Activated CD8-positive, alpha-beta memory T cell treated with anti-CD3 and anti-CD28 coated beads, Interleukin-2, amount 50 U/mL, for 24 hours (primary cell): Measurements from ENCODE around the gene LRFN3.
A peak's percentile ranks its signal among the peaks of the same experiment; 100 is the strongest.
"Not testable (repeated sequence)": the region's sequence is repeated elsewhere in the genome, so short reads cannot be mapped to it uniquely, and the experiment has no call there.

Source experiments
- DNase-seq: peaks from one replicate; pipeline ENCODE4 v3.0.0-alpha.2; 2020; ENCODE audit errors: extremely low read depth

The LRFN3 gene

DNA sequence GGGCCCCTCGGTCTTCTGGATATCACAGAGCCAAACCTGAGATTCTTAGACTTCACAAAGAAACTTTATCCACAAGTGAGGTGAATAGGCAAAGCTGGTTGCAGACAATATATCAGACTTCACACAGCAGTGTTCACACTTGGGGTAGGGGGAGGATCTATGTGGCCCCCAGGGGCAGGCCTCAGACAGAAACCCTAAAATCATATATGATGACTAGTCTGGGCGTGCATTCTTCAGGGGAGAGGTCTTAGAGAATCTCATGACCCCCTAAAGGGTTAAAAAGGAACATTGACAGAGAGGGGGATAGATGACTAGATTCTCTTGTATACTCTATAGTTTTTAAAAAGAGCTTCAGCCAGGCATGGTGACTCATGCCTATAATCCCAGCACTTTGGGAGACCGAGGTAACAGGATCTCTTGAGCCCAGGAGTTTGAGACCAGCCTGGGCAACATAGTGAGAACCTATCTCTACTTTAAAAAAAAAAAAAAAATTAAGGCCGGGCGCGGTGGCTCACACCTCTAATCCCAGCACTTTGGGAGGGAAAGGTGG is 30.9 kb upstream of the LRFN3 start:
- DNase-seq: no peak

GRCh38 chr19:35907377-35907745 is 28.8 kb upstream of the LRFN3 start:
- DNase-seq: no peak

- no peak for DNase-seq
Measured at GRCh38 chr19:35908010-35908441, 28.1 kb upstream of the LRFN3 start, which contains the start of gene TYROBP. TYROBP (minus strand) TSS chr19:35908295; CDS start chr19:35908228, 67 bp downstream.

- DNase-seq: no peak
Measured at GRCh38 chr19:35908973-35909683, 27.0 kb upstream of the LRFN3 start.

GRCh38 chr19:35909684-35910035 is 26.5 kb upstream of the LRFN3 start:
- DNase-seq: no peak

GRCh38 chr19:35910355-35910754 is 25.8 kb upstream of the LRFN3 start:
- not testable (repeated sequence) for DNase-seq

GRCh38 chr19:35911173-35911572 is 25.0 kb upstream of the LRFN3 start:
- DNase-seq: no peak

DNA sequence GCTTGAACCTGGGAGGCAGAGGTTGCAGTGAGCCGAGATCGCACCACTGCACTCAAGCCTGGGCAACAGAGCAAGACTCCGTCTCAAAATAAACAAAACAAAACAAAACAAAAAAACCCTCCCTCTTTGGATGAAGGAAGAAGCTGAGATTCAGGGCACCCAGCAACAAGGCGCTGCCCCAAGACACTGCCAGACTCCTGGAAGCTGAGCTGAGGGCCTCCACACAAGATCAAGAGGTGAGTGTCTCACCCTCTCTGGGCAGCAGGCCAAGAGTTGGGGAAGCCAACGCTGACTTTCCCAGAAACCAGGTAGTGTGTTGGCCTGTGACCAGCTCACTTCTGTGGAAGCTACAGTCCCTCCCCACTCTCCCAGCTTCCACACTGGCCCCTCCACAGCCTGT is 24.4 kb upstream of the LRFN3 start:
- DNase-seq: no peak

GRCh38 chr19:35913589-35913988 is 22.6 kb upstream of the LRFN3 start:
- DNase-seq: no peak

- no peak for DNase-seq
Measured at GRCh38 chr19:35915443-35915842, 20.7 kb upstream of the LRFN3 start.

DNA sequence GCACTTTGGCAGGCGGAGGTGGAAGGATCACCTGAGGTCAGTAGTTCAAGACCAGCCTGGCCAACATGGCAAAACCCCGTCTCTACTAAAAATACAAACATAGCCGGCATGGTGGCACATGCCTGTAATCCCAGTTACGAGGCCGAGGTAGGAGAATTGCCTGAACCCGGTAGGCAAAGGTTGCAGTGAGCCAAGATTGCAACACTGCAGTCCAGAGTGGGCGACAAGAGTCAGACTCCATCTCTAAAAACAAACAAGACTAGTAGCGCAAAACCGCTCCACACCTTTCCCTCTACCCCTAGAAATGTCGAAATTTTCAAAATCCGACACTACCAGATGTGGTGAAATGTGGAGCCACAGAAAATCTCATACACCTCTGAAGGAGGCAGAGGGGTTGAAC is 16.9 kb upstream of the LRFN3 start:
- DNase-seq: no peak

DNA sequence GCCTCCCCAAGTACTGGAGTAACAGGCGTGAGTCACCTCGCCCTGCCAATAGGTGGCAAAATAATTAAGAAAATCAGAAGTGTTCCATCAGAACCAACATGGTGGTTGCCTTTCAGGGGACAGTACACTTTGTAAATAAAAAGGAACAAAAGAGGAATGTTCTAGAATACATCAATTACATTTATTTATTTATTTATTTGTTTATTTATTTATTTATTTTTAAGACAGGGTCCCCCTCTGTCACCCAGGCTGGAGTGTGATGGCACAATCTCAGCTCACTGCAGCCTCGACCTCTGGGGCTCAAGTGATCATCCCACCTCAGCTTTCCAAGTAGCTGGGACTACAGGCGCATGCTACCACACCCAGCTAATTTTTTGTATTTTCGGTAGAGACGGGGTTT is 15.2 kb upstream of the LRFN3 start:
- no peak for DNase-seq

DNA sequence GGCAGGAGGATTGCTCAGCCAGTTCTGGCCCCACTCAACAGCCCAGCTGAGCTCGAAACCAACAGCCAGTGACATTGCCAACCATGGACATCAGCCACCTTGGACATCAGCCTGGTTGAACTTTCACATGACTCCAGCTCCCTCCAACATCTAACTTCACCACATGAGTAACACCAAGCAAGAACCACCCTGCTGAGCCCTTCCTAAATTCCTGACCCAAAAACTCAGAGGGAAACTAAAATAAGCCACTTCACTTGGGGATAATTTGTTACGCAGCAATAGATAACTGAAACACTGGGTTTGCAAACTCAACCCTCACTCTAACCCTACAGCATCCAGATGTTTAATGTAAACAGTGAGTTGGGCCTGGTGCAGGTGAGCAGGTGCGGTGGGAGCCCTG is 10.7 kb upstream of the LRFN3 start:
- DNase-seq: no peak

DNA sequence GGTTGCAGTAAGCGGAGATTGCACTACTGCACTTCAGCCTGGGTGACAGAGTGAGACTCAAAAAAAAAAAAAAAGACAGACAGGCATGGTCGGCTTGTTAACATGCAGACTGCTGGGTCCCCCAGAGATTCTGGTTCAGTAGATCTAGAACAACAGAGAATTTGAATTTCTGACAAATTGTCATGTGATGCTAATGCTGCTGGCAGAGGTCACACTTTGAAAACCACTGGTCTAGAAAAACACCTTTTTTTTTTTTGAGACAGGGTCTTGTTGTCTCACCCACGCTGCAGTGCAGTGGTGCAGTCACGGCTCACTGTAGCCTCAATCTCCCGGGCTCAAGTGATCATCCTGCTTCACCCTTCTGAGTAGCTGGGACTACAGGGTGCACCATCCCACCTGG is 7.7 kb upstream of the LRFN3 start:
- no peak for DNase-seq

DNA sequence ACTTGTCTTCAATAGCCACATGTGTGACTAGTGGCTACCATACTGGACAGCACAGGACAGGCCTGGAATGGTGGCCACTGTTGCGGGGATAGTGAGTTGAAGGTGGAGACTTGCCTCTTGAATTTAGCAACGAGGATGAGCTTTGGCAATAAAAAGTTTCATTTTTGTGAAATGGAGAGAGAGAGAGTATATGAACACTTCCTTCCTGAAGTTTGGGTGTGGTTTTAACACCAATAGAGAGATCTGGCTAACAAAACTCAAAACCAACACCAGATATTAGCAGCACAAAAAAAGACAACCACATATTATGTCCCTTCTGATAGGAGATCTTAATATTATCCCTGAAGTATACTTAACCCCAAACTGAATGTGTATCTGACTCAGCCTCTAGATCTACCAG is 6.3 kb upstream of the LRFN3 start:
- no peak for DNase-seq

- peak; percentile 97 for DNase-seq
Measured at GRCh38 chr19:35931161-35931873, 4.9 kb upstream of the LRFN3 start.

- no peak for DNase-seq
Measured at GRCh38 chr19:35931874-35932202, 4.3 kb upstream of the LRFN3 start.

GRCh38 chr19:35932291-35932936 is 3.8 kb upstream of the LRFN3 start:
- no peak for DNase-seq

- DNase-seq: no peak
Measured at GRCh38 chr19:35936738-35937268, 629 bp downstream of the LRFN3 start.

GRCh38 chr19:35937345-35938281 is 1.4 kb downstream of the LRFN3 start:
- no peak for DNase-seq
